CD4-positive, alpha-beta T cell treated with Interleukin-17A for 4 hours (primary cell): ENCODE measurements around the gene VWA5B1.
"Not testable (repeated sequence)": the region's sequence is repeated elsewhere in the genome, so short reads cannot be mapped to it uniquely, and the experiment has no call there.

ENCODE experiments used
- DNase-seq: peaks from one replicate; pipeline ENCODE4 v3.0.0-alpha.2; 2020; ENCODE audit warnings: mixed read lengths

VWA5B1 gene

DNA sequence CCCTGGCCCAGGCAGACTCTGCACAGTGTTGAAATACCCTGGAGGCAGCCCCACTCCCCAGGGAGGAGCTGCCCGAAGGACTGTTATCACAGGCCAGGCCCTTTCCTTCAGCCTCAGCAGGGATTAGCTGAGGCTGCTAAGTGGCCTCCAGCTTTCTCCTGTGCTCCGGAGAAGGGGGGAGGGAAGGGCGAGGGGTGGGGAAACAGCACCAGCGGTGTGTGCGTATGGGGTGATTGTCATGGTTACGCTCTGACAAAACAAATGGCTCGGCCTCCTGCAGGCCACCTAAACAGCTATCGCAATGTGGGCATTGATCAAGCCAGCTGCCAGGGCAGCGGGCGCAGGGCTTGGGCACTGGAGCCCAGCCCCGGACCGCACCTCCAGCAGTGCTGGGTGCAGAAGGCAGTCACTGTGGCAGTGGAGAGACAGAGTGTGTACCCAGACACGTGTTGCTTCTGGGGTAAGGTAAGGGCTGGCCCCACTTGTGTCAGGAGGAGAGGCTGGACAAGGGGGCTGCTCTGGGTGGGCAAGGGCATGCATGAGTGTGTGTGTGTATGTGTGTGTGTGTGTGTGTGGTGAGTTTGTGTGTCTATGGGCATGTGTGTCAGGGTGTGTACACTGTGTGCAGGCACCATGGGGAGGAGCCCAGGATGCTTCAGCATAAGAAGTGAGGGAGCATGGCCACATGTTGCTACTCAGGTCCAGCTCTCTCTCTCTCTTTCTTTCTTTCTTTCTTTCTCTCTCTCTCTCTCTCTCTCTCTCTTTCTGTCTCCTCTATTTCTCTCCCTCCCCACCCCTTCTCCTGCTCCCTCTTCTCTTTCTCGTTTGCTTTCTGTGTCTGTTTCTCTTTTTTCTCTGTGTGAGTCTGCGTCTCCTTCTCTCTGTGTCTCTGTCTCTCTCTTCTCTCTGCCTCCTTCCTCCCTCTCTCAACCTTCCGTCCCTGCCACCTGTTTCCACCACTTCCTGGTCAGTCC lies at the start of gene VWA5B1:
TSS of gene VWA5B1 (plus strand) at position 252 of the 974 bp plus-strand sequence. CDS start 19,727 bp downstream, outside the sequence.
- no peak for DNase-seq

- no peak for DNase-seq
Measured at GRCh38 chr1:20242890-20243479, 47.7 kb upstream of the VWA5B1 start.

DNA sequence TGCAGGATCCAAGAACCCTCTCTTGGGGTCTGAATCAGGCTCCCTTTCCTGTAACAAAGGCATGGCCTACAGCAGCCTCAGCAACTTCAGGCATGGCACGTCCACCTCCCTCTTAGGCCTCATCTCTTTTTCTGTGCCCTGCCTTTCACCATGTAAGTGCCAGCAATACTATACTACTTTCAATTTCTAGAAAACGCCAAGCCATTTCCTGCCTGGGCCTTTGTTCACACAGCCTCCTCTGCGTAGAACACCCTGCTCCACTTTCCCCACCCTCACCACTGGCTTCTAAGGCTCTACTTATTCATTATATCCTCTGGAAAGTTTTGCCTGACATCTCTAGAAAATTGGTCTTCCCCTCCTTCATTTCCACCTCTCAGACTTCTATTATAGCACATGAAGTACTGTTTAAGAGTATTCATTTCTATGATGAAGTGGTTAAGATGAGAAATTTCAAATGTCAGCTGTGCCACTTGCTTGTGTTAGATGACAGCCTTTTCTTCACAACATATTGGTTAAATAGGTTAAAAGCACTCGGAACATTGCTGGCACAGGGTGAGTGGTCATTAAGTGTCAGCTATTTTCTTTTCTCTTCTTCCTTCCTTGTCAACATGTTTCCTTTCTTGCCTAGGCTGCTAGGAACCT lies 41.6 kb upstream of the VWA5B1 start:
- peak; percentile 46 for DNase-seq

DNA sequence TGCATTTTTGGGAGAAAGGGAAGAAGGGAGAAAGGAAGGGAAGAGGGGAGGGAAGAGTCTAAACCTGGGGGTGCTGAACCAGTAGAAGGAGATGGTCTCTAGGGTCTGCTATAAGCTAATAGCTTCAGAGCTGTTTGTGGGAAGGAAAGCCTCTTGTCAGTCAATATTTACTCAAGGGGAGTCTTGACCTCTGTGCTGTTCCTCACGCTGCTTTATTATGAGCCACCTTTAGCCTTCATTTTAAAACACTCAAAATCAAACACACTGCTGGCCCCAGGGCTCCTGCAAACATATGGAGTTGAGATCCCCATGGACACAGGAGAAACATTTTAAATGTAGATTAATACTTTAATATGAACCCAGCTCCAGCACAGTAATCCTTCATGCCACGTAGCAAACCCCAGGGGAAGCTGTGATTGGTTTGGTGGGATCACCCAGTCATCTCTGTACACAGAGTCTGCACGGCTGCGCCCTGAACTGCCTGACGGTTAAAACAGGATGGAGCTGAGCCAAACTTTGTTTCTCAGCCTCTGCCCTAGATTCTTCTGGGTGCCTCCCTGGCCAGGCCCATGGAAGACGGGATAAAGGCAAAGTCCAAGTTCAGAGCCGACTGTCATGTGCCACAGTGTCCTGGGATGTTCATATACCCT lies 40.2 kb upstream of the VWA5B1 start:
- DNase-seq = no peak

GRCh38 chr1:20252587-20252986 lies 38.1 kb upstream of the VWA5B1 start:
- DNase-seq = no peak

- DNase-seq = no peak
Measured at GRCh38 chr1:20255666-20256065, 35.0 kb upstream of the VWA5B1 start.

- no peak for DNase-seq
Measured at GRCh38 chr1:20259646-20260045, 31.0 kb upstream of the VWA5B1 start.

DNA sequence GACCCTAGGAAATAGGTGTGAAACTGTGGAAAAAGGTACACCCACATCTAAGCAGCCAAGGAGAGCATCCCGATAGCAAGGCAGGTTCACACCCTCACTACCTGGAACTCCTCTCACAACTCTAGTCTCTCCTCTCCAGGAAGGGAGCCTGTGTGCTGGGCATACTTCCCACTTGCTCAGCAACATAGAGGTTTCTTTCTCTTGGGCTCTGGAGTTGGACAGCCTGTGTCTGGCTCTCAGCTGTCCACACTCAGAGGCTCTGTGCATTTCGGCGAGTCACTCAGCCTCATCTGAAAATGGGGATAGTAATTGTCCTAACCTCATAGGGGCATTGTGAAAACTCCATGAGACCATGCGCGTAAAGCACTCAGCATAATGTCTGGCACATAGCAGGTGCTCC lies 29.6 kb upstream of the VWA5B1 start:
- no peak for DNase-seq

DNA sequence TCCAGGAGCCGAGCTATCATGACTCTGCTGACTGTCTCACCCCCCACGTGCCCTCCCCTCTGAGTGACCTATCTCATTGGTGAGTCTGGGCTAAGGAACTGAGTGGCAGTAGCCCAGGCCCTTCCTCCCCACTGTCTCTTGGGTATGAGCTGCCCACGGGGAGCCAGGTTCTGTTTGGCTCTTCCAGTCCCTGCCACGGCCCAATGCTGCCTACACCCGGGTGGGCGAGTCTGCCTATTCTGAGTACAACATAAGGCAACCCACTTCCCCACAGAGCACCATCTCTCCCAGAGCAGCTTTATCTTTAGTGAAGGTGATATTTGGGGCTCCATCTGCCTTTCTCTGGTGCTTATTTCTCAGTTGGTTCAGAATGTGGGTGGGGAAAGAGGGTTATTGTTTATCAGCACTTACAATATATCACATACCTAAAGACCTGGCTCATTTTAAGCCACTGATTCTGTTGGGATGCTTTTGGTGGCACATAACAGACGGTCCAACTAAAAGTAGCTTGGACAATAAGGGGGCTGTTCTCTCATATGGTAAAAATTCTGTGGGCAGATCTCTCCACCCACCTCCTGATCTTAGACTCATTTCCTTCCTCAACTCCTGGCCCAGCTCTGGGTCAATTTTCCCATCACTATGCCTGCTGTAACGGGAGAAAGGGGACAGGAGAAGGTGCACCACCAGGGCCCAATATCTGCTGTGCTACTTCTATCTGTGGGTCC lies 27.7 kb upstream of the VWA5B1 start:
- no peak for DNase-seq

- DNase-seq = no peak
Measured at GRCh38 chr1:20265250-20265649, 25.4 kb upstream of the VWA5B1 start.

- DNase-seq = no peak
Measured at GRCh38 chr1:20266141-20266540, 24.5 kb upstream of the VWA5B1 start.

GRCh38 chr1:20266642-20267041 lies 24.0 kb upstream of the VWA5B1 start:
- no peak for DNase-seq

DNA sequence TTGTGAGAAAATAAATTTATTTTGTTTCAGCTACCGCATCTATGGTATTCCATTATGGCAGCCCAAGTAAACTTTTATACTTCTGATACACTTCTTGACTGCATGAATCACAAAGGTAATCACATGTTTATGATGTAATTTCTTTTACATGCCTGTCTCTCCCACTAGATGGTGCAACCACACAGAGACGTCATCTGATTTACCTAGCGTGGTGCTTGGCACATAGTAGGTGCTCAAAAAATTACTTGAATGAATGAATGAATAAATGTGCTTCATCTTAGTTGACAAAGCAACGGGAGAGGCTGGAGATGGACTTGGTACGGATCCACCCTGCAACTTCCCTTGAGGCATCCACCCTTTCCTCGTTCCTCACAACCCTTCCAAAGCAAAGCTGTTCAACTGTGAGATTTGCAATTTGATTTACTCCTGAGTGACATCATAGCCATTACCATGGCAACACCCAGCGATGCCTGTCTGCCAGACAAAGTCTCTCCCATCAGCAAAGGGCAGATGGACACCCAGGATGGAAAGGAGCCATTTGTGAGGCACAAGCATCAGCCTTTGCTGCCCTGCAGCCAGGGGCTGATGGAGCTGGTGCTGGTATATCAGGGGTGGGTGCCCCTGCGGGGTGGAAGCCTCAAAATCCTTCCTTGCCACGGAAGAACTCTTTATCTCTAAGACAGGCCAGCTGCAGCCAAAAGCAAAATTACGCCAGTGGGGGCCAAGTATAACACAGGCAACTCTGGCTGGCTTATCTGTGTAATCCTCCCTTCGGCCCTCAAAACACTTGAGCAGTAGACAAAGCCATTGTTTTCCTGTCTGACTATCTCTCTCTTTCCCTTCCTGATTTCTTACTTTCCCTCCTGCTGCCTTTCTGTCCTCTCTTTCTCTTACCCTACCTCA lies 18.9 kb upstream of the VWA5B1 start:
- no peak for DNase-seq

DNA sequence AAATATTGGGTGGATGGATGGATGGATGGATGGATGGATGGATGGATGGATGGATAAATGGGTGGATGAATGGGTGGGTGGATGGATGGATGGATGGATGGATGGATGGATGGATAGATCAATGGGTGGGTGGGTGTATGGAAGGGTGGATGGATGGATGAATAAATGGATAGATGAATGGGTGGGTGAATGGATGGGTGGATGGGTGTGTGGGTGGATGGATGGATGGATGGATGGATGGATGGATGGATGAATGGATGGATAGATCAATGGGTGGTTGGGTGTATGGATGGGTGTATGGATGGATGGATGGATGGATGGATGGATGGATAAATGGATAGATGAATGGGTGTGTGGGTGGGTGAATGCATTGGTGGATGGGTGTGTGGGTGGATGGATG lies 17.0 kb upstream of the VWA5B1 start:
- DNase-seq = not testable (repeated sequence)

DNA sequence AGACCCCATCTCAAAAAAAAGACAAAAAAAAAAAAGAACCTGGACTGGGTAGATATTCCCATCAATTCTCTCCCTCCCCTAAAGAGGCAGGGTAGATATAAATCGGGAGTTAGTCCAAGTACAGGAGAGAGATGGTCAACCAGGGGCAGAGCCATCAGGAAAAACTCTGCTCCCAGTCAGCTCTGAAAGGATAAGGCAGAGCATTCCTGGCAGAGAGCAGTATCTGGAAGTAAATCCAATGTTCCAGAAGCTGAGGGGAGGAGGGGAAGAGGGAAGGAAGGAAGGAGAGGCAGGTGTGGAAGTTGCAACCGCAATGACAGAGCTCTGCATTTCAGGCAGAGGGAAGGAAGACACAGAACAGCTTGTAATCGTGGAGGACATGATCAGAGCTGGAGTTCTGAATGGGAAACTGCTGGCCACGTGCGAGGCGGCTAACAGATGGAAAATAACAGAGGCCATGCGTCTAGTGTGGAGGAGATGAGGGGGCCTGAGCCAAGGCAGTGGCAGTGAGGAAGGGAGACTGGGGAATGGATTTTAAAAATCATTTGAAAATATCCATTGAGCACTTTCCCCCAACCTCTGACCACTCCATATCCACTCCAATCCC lies 15.3 kb upstream of the VWA5B1 start:
- no peak for DNase-seq

DNA sequence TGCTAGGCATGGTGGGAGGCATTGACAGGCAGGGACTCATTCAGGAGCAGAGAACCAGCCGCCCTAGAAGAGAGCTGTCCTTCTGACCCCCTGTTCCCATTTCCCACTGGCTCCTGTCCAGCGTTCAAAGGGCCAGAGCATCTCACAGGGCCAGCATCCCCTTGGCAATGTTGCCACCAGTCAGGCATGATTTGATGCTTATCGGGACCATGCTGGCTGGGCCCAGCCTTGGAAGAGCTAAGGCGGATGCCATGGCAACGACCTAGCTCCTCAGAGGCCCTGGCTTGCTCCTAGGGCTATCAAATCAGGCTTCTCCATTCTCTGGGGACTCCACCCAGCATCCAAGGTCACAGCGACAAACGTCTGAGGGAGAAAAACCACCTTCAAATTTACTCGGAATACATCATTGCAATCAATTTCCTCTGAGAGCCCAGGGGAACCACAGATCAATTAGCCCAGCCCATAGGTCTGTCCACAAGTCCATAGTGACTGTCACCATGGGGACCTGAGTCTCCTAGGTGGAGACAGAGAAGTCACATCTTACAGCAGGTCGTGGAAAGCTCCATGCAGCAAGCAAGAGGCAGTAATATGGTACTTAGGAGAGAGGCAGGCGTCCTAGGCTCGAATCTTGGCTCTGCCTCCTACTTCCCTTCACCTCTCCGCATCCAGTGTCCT lies 14.1 kb upstream of the VWA5B1 start:
- no peak for DNase-seq

DNA sequence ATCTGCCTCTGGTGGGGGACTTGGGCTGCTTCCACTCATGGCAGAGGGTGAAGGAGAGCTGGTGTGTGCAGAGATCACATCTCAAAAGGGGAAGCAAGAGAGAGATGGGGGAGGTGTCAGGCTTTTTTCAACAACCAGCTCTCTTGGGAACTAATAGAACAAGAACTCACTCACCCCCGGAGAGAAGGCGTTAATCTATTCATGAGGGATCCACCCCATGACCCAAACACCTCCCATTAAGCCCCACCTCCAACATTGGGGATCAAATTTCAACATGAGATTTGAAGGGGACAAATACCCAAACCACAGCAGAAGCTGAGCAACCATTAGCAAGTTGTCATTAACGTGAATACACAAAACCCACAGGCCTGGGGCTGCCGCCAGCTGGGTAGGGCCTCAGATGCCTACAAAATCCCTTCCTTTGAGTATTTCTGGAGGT lies 12.0 kb upstream of the VWA5B1 start:
- no peak for DNase-seq

- DNase-seq = no peak
Measured at GRCh38 chr1:20279509-20279908, 11.2 kb upstream of the VWA5B1 start.

GRCh38 chr1:20280341-20280740 lies 10.3 kb upstream of the VWA5B1 start:
- DNase-seq = no peak

GRCh38 chr1:20280906-20281305 lies 9.8 kb upstream of the VWA5B1 start:
- DNase-seq = no peak
